Subcutaneous adipose tissue (tissue), 4 donors: ENCODE measurements around the gene XK. TPM values are rescaled to one million over a fixed set of nuclear protein-coding genes. Genes with fewer than 3 reads are reported as not detected.

Experiments used
- CTCF ChIP-seq: fragments of 450-650 bp; IDR thresholded peaks from one replicate; pipeline ENCODE4 v1.5.1; 2016; ENCODE audit warnings: low read depth, mild to moderate bottlenecking, control low read depth, antibody characterized with exemption, moderate library complexity
- total RNA-seq, 4 donors: library from RNA; depleted of rRNA; stranded (reverse); fragments of >200 nt; gene quantifications; one replicate each; pipeline ENCODE4 v1.1.0, GENCODE V29; 2016

Gene XK
- under 1 TPM in 3 of 4 donors, not detected in 1; 0.17 to 0.33 (median 0.22) TPM for total RNA-seq

DNA sequence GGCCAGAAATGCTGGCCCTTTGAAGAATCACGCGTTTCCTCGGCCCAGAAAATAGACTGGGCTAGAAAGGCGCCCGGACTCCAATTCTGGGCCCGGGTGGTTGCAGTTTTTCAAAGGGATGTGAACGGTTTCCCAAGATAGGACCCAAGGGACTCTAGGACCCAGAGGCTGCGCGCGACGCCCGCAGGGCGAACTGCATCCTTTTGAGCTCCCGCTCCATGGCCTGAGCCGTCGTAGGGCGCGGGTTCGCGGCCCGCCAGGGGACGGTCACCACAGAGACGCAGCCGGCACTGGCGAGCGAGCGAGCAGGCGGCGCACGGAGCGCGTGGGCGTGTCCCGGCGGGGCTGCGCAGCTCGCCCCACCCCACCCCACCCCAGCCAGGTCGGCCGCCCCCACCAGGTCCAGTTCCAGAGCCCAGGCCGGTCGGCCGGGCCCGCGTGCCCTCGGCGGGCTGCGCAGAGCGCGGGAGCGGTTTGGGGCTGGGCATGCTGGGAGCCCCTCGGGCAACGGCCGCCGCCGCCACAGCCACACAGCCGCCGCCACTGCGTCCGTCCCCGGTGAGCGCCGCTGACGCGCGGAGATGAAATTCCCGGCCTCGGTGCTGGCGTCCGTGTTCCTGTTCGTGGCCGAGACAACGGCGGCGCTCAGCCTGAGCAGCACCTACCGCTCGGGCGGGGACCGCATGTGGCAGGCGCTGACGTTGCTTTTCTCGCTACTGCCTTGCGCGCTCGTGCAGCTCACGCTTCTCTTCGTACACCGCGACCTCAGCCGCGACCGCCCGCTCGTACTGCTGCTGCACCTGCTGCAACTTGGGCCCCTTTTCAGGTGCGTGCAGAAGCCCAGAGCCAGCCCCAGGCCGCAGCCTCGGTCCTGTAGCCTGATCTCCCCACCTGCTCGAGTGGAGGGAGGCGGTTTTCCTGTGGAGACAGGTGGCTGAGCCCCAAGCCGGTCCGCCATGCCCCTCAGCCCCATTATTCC lies at the start of gene XK:
Gene XK (plus strand): TSS at position 411 of the 979 bp plus-strand sequence. CDS start 171 bp downstream, at position 582.
- no peak for TF ChIP-seq CTCF

- TF ChIP-seq CTCF: no peak
Measured at GRCh38 chrX:37638047-37638446, 47.5 kb upstream of the XK start.

GRCh38 chrX:37640142-37640541 lies 45.4 kb upstream of the XK start:
- no peak for TF ChIP-seq CTCF

GRCh38 chrX:37641859-37642258 lies 43.7 kb upstream of the XK start:
- no peak for TF ChIP-seq CTCF

DNA sequence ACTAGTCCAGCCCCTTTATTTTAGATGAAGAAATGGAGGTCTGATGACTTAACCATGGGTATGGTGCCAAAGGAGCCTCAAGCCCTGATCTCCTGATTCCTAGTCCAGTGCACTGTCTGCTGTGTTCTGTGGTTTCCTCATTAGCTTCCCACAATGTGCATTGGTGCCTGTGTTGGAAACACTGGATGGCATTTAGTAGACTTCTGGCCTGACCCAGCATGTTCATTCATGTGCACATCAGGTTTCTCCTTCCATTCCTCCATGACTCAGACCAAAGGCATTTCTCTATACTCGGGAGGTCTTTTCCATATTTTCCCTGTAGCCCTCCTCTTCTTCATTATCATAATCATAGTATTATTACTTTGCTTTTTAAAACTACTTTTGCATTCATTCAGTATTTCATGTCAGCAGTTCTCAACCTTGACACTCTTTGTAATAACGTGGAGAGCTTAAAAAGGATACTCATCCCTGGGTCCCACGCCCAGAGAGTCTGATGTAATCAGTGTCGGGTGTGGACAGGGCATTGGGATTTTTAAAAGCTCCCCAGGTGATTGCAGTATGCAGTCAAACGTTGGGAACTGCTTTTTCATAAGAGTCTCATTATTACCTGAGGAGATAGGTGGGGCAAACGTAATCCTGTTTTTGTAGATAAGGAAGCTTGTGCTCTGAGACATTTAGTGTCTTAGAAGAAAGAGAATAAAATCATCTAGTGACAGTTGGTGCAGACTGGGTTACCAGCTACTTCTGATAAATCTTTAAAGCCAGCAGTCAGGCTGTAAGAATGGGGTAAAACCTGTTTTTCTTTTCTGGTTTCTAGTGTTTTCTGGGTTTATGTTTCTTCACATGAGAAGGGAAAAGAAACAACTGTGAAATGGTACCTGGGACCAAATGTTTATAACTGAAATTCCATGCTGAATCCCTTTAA lies 40.9 kb upstream of the XK start:
- no peak for TF ChIP-seq CTCF

GRCh38 chrX:37646254-37646653 lies 39.3 kb upstream of the XK start:
- TF ChIP-seq CTCF: no peak

DNA sequence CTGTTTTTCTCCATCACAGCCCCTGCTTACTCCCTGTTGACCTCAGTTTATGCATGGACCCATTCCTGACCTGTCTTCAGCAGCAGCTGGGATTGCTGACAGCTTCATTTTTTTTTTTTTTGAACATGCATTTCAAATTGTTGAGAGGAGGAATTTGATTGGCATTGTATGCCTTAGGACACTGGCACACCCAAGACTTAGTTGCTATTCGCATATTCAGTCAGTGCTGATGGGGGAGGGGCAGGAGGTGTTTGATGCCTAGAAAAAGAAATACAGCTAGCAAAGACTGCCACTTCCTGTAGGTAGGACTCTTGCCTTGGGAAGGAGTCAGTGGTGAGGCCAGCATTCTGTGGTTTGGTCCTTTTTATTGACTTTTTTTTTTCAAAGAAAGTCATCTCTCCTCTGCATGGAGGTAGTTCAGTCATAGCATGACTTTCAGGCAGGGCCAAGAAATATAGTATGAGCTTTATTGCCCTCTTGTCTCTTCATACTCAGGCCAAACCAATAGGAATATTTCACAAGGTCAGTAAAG lies 33.6 kb upstream of the XK start:
- TF ChIP-seq CTCF: no peak
